SK-N-SH (cell line): ENCODE data around the gene C22orf31. TPM values are rescaled to one million over a fixed set of nuclear protein-coding genes. Genes with fewer than 3 reads are reported as not detected.

ENCODE experiments used
- CTCF ChIA-PET: fragments of 300-600, 350-600 bp; formaldehyde crosslinking; extraction: SDS; loops from one replicate; lab custom pipeline; 2021; lab: Yijun Ruan, JAX
- POLR2A ChIA-PET: fragments of 350-600 bp; sonication (Branson Sonifier 250); formaldehyde crosslinking; extraction: SDS; loops from one replicate; lab custom pipeline; 2020; ENCODE audit warnings: antibody characterized with exemption, inconsistent platforms; lab: Yijun Ruan, JAX
- DNase-seq: peaks from one replicate; pipeline ENCODE4 v3.0.0; 2012
- H2AFZ ChIP-seq: fragments of 200-600 bp; sonication (generic); 2 replicates; pipeline ENCODE4 v1.8.1; 2016; ENCODE audit warnings: antibody characterized with exemption, mild to moderate bottlenecking, low read depth
- H3F3A ChIP-seq: fragments of 200-600 bp; sonication (generic); replicated peaks from 2 replicates; pipeline ENCODE3; 2016; ENCODE audit warnings: antibody characterized with exemption, mild to moderate bottlenecking; ENCODE audit not compliant: insufficient read depth
- H3K27ac ChIP-seq, 2 experiments: fragments of 200-500 bp in 1 of 2; fragments of 200-600 bp in 1 of 2; sonication (Bioruptor generic) in 1 of 2; sonication (generic), shearing (Covaris generic) in 1 of 2; 2 replicates each; pipeline versions ENCODE4 v1.5.1 to v1.6.1; 2014 to 2016; ENCODE audit warnings: low read depth in 2 of 2, inconsistent platforms in 1 of 2, low read length in 1 of 2, mild to moderate bottlenecking in 1 of 2, mixed read lengths in 1 of 2
- H3K27me3 ChIP-seq: fragments of 200-600 bp; sonication (generic), shearing (Covaris generic); 2 replicates; pipeline ENCODE4 v1.6.1; 2016; ENCODE audit warnings: mixed run types; ENCODE audit not compliant: insufficient read depth
- H3K36me3 ChIP-seq, 2 experiments: fragments of 200-500 bp in 1 of 2; fragments of 200-600 bp in 1 of 2; sonication (Bioruptor generic) in 1 of 2; sonication (generic) in 1 of 2; replicated peaks in 1 of 2; 2 replicates each; pipeline versions ENCODE3 to v1.5.1; 2014 to 2016; ENCODE audit warnings: low read length in 1 of 2, mild to moderate bottlenecking in 1 of 2; ENCODE audit not compliant: insufficient read depth in 2 of 2, control insufficient read depth in 1 of 2
- H3K4me1 ChIP-seq, 2 experiments: fragments of 200-500 bp in 1 of 2; fragments of 200-600 bp in 1 of 2; sonication (Bioruptor generic) in 1 of 2; sonication (generic), shearing (Covaris generic) in 1 of 2; 2 replicates each; pipeline versions ENCODE4 v1.5.1 to v1.6.1; 2014 to 2016; ENCODE audit warnings: low read depth in 1 of 2, low read length in 1 of 2, mixed run types in 1 of 2; ENCODE audit not compliant: insufficient read depth in 2 of 2, control insufficient read depth in 1 of 2
- H3K4me2 ChIP-seq: fragments of 200-600 bp; sonication (generic), shearing (Covaris generic); 2 replicates; pipeline ENCODE4 v1.6.1; 2017; ENCODE audit warnings: mixed run types
- H3K4me3 ChIP-seq, 2 experiments: fragments of 200-500 bp in 1 of 2; fragments of 200-600 bp in 1 of 2; sonication (Bioruptor generic) in 1 of 2; sonication (generic), shearing (Covaris generic) in 1 of 2; 2 replicates each; pipeline versions ENCODE4 v1.5.1 to v1.8.1; 2014 to 2016; ENCODE audit warnings: low read depth in 2 of 2, inconsistent platforms in 1 of 2, low read length in 1 of 2, mild to moderate bottlenecking in 1 of 2, mixed read lengths in 1 of 2, moderate library complexity in 1 of 2
- H3K79me2 ChIP-seq: fragments of 200-600 bp; sonication (generic); 2 replicates; pipeline ENCODE4 v1.8.1; 2017; ENCODE audit warnings: mild to moderate bottlenecking; ENCODE audit not compliant: insufficient read depth
- H3K9ac ChIP-seq: fragments of 200-600 bp; sonication (generic); 2 replicates; pipeline ENCODE4 v1.6.1; 2017; ENCODE audit warnings: mixed run types
- H3K9me2 ChIP-seq: fragments of 200-600 bp; sonication (generic); 2 replicates; pipeline ENCODE4 v1.6.1; 2017; ENCODE audit warnings: mixed run types
- H3K9me3 ChIP-seq: fragments of 200-600 bp; sonication (generic); 2 replicates; pipeline ENCODE4 v1.6.1; 2017; ENCODE audit warnings: mixed run types, mild to moderate bottlenecking, moderate library complexity
- H4K20me1 ChIP-seq: fragments of 200-600 bp; sonication (generic); 2 replicates; pipeline ENCODE4 v1.6.1; 2017; ENCODE audit warnings: mild to moderate bottlenecking, mixed run types; ENCODE audit not compliant: insufficient read depth
- CHD2 ChIP-seq: fragments of 150-350 bp; IDR thresholded peaks from 2 replicates; pipeline ENCODE4 v1.6.1; 2018; ENCODE audit warnings: low read length; ENCODE audit not compliant: partially characterized antibody
- ELF1 ChIP-seq: IDR thresholded peaks from 2 replicates; pipeline ENCODE4 v1.4.0; 2012
- EP300 ChIP-seq, 2 experiments: IDR thresholded peaks; 2 replicates each; pipeline versions ENCODE4 v1.4.0 to v1.6.1; 2012; ENCODE audit warnings: borderline replicate concordance in 1 of 2, low read depth in 1 of 2, low read length in 1 of 2
- FOSL2 ChIP-seq: IDR thresholded peaks from 2 replicates; pipeline ENCODE4 v1.4.0; 2012; ENCODE audit warnings: low read depth, mild to moderate bottlenecking, moderate library complexity, borderline replicate concordance
- FOXJ3 ChIP-seq: sonication (generic); formaldehyde crosslinking; IDR thresholded peaks from 2 replicates; pipeline ENCODE4 v1.5.1; 2020; ENCODE audit warnings: mild to moderate bottlenecking, missing genetic modification reagents
- FOXM1 ChIP-seq: IDR thresholded peaks from 2 replicates; pipeline ENCODE4 v1.4.0; 2012; ENCODE audit warnings: low read depth, mild to moderate bottlenecking
- JUND ChIP-seq: IDR thresholded peaks from 2 replicates; pipeline ENCODE4 v1.4.0; 2012
- MEF2A ChIP-seq: IDR thresholded peaks from 2 replicates; pipeline ENCODE4 v1.4.0; 2012; ENCODE audit warnings: low read depth, borderline replicate concordance
- MXI1 ChIP-seq: IDR thresholded peaks from 2 replicates; pipeline ENCODE4 v1.6.1; 2012; ENCODE audit warnings: mild to moderate bottlenecking, low read depth, low read length, improper control_type of control experiment
- NFIC ChIP-seq: IDR thresholded peaks from 2 replicates; pipeline ENCODE4 v1.4.0; 2012; ENCODE audit warnings: borderline replicate concordance
- PBX3 ChIP-seq: IDR thresholded peaks from 2 replicates; pipeline ENCODE4; 2012
- POLR2AphosphoS5 ChIP-seq: IDR thresholded peaks from 2 replicates; pipeline ENCODE4 v1.6.1; 2012; ENCODE audit warnings: low read depth, low read length
- RCOR1 ChIP-seq: fragments of 150-350 bp; IDR thresholded peaks from 2 replicates; pipeline ENCODE4 v1.6.1; 2017; ENCODE audit warnings: antibody characterized with exemption, low read length
- RFX5 ChIP-seq: IDR thresholded peaks from 2 replicates; pipeline ENCODE4 v1.6.1; 2012; ENCODE audit warnings: mild to moderate bottlenecking, improper control_type of control experiment, low read length
- RXRA ChIP-seq: IDR thresholded peaks from 2 replicates; pipeline ENCODE4 v1.4.0; 2012; ENCODE audit warnings: low read depth, mild to moderate bottlenecking, borderline replicate concordance
- SMC3 ChIP-seq: IDR thresholded peaks from 2 replicates; pipeline ENCODE4 v1.6.1; 2012; ENCODE audit warnings: low read depth, low read length, improper control_type of control experiment
- TAF1 ChIP-seq: IDR thresholded peaks from 2 replicates; pipeline ENCODE4 v1.6.1; 2012; ENCODE audit warnings: low read depth, mild to moderate bottlenecking, low read length, moderate library complexity, borderline replicate concordance
- TCF12 ChIP-seq: IDR thresholded peaks from 2 replicates; pipeline ENCODE4 v1.4.0; 2012
- TEAD4 ChIP-seq: IDR thresholded peaks from 2 replicates; pipeline ENCODE4 v1.4.0; 2012; ENCODE audit warnings: mild to moderate bottlenecking, borderline replicate concordance; ENCODE audit not compliant: insufficient read depth
- ZBTB33 ChIP-seq: IDR thresholded peaks from 2 replicates; pipeline ENCODE4 v1.4.0; 2012; ENCODE audit warnings: low read depth, borderline replicate concordance
- whole genome bisulfite sequencing: methylation state at CpG from one replicate; pipeline ENCODE4 v1.1.6; 2017; ENCODE audit warnings: low lambda C conversion rate; 5-methylcytosine and 5-hydroxymethylcytosine counted together
- polyA plus RNA-seq, 3 experiments: library from polyadenylated mRNA; depleted of rRNA; stranded (reverse); fragments of >200 nt; gene quantifications; 2 replicates each; pipeline ENCODE4 v1.2.3, GENCODE V29; 2012

Gene C22orf31
- polyA plus RNA-seq, 1 of the 3 experiments (the other 2 are of a cell fraction): not detected

GRCh38 chr22:29030618-29031226 is 30.9 kb downstream of the C22orf31 start:
- Histone ChIP-seq H3K9me2 (no peaks in the 10 kb centered on the region), H3K36me3 (no peaks in the 10 kb centered on the region), H3K4me2 (peak overlapping the region; percentile 80), H2AFZ (peak overlapping the region; percentile 75), H3K79me2 (peaks cover 29% of the 10 kb centered on the region; the same call in 1 of the 2 replicates), H3K9ac (peak overlapping the region; percentile 80), H4K20me1 (no peaks in the 10 kb centered on the region), H3K27ac (peak overlapping the region; percentile 86 to 99), H3K4me1 (peaks cover 22 to 32% of the 10 kb centered on the region in 2 experiments), H3F3A (peaks cover 21% of the 10 kb centered on the region), H3K9me3 (no peaks in the 10 kb centered on the region), H3K4me3 (peak overlapping the region; percentile 46 to 54)
- DNase-seq: peak; percentile 94
- WGBS: 3% methylated on average over 6 of the region's 32 CpGs
- TF ChIP-seq ELF1 (0 out of 2 replicates have a peak, but pooled peaks have one; percentile 17), RCOR1 (0 out of 2 replicates have a peak, but pooled peaks have one; percentile 34), FOSL2 (peak; percentile 32; the same call in 1 of the 2 replicates), PBX3 (peak; percentile 58; the same call in 1 of the 2 replicates), TCF12 (peak; percentile 66), TAF1 (peak; percentile 39; the same call in 1 of the 2 replicates), MXI1 (0 out of 2 replicates have a peak, but pooled peaks have one; percentile 16), RXRA (peak; percentile 70; the same call in 1 of the 2 replicates), JUND (peak; percentile 64; the same call in 1 of the 2 replicates), CHD2 (no peak), ZBTB33 (0 out of 2 replicates have a peak, but pooled peaks have one; percentile 27), SMC3 (no peak), RFX5 (no peak), FOXM1 (0 out of 2 replicates have a peak, but pooled peaks have one; percentile 15), FOXJ3 (0 out of 2 replicates have a peak, but pooled peaks have one; percentile 32), EP300 (IDR thresholded peaks at IDR 0.05; ENCODE audit: borderline replicate concordance in 1 of 2, low read depth in 1 of 2, low read length in 1 of 2) (peak in 1 of 2 experiments; percentile 50; a peak in 1 of 4 replicates), NFIC (peak; percentile 98), POLR2AphosphoS5 (no peak), MEF2A (0 out of 2 replicates have a peak, but pooled peaks have one; percentile 19), TEAD4 (no peak)
- TF ChIP-seq, all 33 proteins: peak for 15
- H3K27me3 ChIP-seq: no peaks in the 10 kb centered on the region
- POLR2A ChIA-PET: interaction anchor here (0.9 to 1.3 kb wide), 3 partner anchors 16 to 148 kb away, joined by 3 to 4 read pairs (median 3); partner anchors contain the start of gene ZNRF3
- CTCF ChIA-PET: interaction anchor here (0.6 to 3.9 kb wide), 8 partner anchors 9 to 430 kb away, joined by 3 to 20 read pairs (median 3); no protein-coding TSS in a partner anchor
